Activated B cell treated with CpG ODN at 0.5 μM for 24 hours (primary cell): ENCODE measurements around the gene SRSF7. TPM values are rescaled to one million over a fixed set of nuclear protein-coding genes. Genes with fewer than 3 reads are reported as not detected.
"Not testable (repeated sequence)": the region's sequence is repeated elsewhere in the genome, so short reads cannot be mapped to it uniquely, and the experiment has no call there.

Experiments
- ATAC-seq: fragments of 200-7000 bp; cut with Tn5 transposase; one replicate; pipeline ENCODE4 v1.10.0; 2021; ENCODE audit warnings: low read depth, mild to moderate bottlenecking, moderate library complexity
- CTCF ChIA-PET: fragments of 350-600 bp; sonication (Branson Sonifier 250); formaldehyde crosslinking; loops from one replicate; lab custom pipeline; 2021; ENCODE audit warnings: antibody characterized with exemption; lab: Charles Lee
- POLR2A ChIA-PET: fragments of 350-600 bp; sonication (Branson Sonifier 250); formaldehyde crosslinking; loops from one replicate; lab custom pipeline; 2021; ENCODE audit warnings: antibody characterized with exemption; lab: Charles Lee
- DNase-seq: peaks from one replicate; pipeline ENCODE4 v3.0.0; 2022
- H3K27ac Mint-ChIP-seq: one replicate; pipeline ENCODE4 v1.8.0; 2020; ENCODE audit warnings: mixed read lengths
- H3K27me3 Mint-ChIP-seq: one replicate; pipeline ENCODE4 v1.8.0; 2021; ENCODE audit warnings: mixed read lengths
- H3K36me3 Mint-ChIP-seq: one replicate; pipeline ENCODE4 v1.8.0; 2021; ENCODE audit warnings: low read depth, mixed read lengths
- H3K4me1 Mint-ChIP-seq: one replicate; pipeline ENCODE4 v1.8.0; 2021; ENCODE audit warnings: mixed read lengths
- H3K4me3 Mint-ChIP-seq: one replicate; pipeline ENCODE4 v1.8.0; 2020; ENCODE audit warnings: mild to moderate bottlenecking, mixed read lengths
- H3K9me3 Mint-ChIP-seq: one replicate; pipeline ENCODE4 v1.8.0; 2020; ENCODE audit warnings: mixed read lengths
- CTCF ChIP-seq: fragments of 200-600 bp; IDR thresholded peaks from one replicate; pipeline ENCODE4 v1.8.0; 2022; ENCODE audit warnings: antibody characterized with exemption, mild to moderate bottlenecking
- intact Hi-C: fragments of 100-400 bp; cut with micrococcal nuclease; formaldehyde crosslinking; loops from one replicate; pipeline ENCODE4 v1.15.1; 2024
- total RNA-seq: library from RNA; stranded (reverse); gene quantifications from 2 replicates; pipeline ENCODE4 v1.2.3, GENCODE V29; 2022

Gene SRSF7
- total RNA-seq, 1 donor from 2014 or later: 247 TPM

GRCh38 chr2:38739524-38739923 is 11.6 kb downstream of the SRSF7 start:
- Mint-ChIP-seq H3K4me1 (peaks cover 16% of the 10 kb centered on the region), H3K4me3 (no peak overlapping the region), H3K9me3 (no peaks in the 10 kb centered on the region), H3K27me3 (no peaks in the 10 kb centered on the region), H3K36me3 (peaks cover 78% of the 10 kb centered on the region), H3K27ac (no peak overlapping the region)
- no peak for ATAC-seq
- ChIA-PET POLR2A (no interaction called here), CTCF (interaction anchor here (1.0 to 9.0 kb wide), 2 partner anchors 157 to 202 kb away, joined by 3 to 75 read pairs; no protein-coding TSS in a partner anchor)
- no peak for TF ChIP-seq CTCF
- intact Hi-C loops: no loop called here
- no peak for DNase-seq

DNA sequence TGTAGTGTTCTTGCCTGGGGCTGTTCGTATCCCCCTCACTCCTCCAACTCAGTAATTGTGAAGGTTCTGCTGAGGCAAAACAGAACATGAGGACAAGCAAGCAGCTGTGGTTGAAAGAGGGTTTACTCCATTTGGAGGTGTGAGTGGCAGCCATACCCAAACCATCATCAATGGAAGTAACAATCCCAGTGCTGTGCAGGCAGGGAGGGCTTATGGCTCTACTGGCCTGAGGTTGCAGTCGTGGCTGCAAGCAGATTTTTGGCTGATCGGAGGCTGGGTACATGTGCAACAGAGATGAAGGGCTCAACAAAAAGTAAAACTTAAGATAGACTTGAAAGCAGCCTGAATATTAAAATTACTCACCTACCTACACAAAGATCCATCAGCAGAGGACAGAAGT is 13.2 kb downstream of the SRSF7 start:
- CTCF ChIA-PET: interaction anchor here (9.0 kb wide), 1 partner anchor 155 kb away, joined by 75 read pairs; no protein-coding TSS in a partner anchor
- no peak for ATAC-seq
- POLR2A ChIA-PET: interaction anchor here (0.6 kb wide), 1 partner anchor 16 kb away, joined by 4 read pairs; no protein-coding TSS in a partner anchor
- Mint-ChIP-seq H3K4me3 (no peak overlapping the region), H3K36me3 (peaks cover 74% of the 10 kb centered on the region), H3K4me1 (peaks cover 12% of the 10 kb centered on the region), H3K27me3 (no peaks in the 10 kb centered on the region), H3K9me3 (no peaks in the 10 kb centered on the region), H3K27ac (no peak overlapping the region)
- intact Hi-C loops: no loop called here
- no peak for DNase-seq
- TF ChIP-seq CTCF: no peak

DNA sequence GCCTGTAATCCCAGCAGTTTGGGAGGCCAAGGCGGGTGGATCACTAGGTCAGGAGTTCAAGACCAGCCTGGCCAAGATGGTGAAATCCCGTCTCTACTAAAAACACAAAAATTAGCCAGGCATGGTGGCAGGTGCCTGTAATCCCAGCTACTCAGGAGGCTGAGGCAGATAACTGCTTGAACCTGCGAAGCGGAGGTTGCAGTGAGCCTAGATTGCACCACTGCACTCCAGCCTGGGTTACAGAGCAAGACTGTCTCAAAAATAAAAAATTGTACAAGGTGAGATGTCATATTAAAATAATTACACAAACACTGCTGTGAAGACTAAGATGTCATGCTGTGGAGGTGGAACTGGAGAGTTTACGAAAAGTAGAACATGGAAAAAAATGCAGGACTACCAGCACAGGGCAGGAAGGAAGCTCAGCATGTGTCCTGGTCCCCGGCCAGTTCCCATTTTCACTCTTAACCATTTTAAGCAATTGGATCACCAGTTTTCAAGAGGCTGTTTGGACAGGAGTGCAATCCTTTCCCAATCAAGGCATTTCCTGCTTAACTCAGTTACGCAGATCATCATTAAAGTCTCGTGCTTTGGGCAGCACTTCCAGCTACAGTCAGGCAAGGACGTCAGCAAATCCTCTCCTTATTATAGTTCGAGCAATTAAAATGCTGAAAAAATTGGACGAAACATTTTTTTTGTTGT is 14.0 kb downstream of the SRSF7 start:
- not testable (repeated sequence) for DNase-seq

GRCh38 chr2:38735999-38736320 is 15.2 kb downstream of the SRSF7 start:
- Mint-ChIP-seq H3K4me1 (peaks cover 10% of the 10 kb centered on the region), H3K4me3 (no peak overlapping the region), H3K9me3 (no peaks in the 10 kb centered on the region), H3K27me3 (no peaks in the 10 kb centered on the region), H3K27ac (no peak overlapping the region), H3K36me3 (peaks cover 69% of the 10 kb centered on the region)
- no peak for DNase-seq
- POLR2A ChIA-PET: interaction anchor here (3.0 kb wide), 1 partner anchor 15 kb away, joined by 14 read pairs; the partner anchor contains the start of gene SRSF7
- TF ChIP-seq CTCF: no peak
- CTCF ChIA-PET: interaction anchor here (0.7 kb wide), 1 partner anchor 528 kb away, joined by 3 read pairs; no protein-coding TSS in a partner anchor
- intact Hi-C loops: no loop called here
- ATAC-seq: no peak

More for the DNA sequence above, 14.0 kb downstream of the SRSF7 start:
- Mint-ChIP-seq H3K36me3 (peaks cover 71% of the 10 kb centered on the region), H3K4me1 (peaks cover 11% of the 10 kb centered on the region)
- ATAC-seq, POLR2A ChIA-PET, H3K27me3 Mint-ChIP-seq, H3K27ac Mint-ChIP-seq, H3K4me3 Mint-ChIP-seq, intact Hi-C loops, H3K9me3 Mint-ChIP-seq: not testable (repeated sequence)
- CTCF ChIA-PET: interaction anchor here (9.0 kb wide), 1 partner anchor 154 kb away, joined by 75 read pairs; no protein-coding TSS in a partner anchor

DNA sequence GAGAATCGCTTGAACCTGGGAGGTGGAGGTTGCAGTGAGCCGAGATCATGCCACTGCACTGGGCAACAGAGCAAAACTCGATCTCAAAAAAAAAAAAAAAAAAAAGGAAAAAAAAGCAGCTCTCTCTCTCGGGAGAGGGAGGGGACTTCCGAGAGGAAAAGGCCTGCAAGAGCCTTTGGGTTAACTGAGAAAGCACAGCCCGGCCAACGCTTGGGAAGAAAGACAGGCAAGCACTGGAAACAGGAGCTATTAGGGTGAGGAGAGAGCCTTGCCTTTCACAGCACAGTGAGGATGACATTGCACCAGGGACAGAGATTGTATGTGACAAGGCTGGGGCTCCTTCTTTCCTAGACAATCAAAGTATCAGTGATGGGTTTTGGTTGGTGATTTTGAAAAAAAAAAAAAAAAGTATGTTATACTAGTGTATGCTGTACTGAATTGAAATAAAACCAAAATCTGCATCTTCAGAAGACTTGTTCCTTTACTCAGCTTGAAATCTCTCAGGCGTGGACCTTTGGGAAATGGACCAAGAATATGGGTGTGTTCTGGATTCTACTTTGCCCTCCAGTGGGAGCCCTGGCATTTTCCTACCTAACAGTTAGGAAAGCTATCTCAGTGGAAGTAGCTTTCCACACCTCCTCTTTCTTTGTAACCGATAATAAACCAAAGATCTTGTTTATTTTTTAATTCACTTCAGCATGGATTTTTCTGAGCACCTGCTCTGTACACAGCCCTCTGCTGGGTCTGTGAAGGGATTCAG is 16.7 kb downstream of the SRSF7 start:
- no peak for TF ChIP-seq CTCF
- H3K27me3 Mint-ChIP-seq: no peaks in the 10 kb centered on the region
- H3K27ac Mint-ChIP-seq: no peak overlapping the region
- no peak for DNase-seq
- POLR2A ChIA-PET: interaction anchor here (0.6 to 3.0 kb wide), 2 partner anchors 9 to 17 kb away, joined by 3 to 14 read pairs; partner anchors contain the start of gene SRSF7
- peaks cover 2% of the 10 kb centered on the region for H3K4me1 Mint-ChIP-seq
- intact Hi-C loops: no loop called here
- CTCF ChIA-PET: no interaction called here
- peaks cover 73% of the 10 kb centered on the region for H3K36me3 Mint-ChIP-seq
- no peak for ATAC-seq
- no peaks in the 10 kb centered on the region for H3K9me3 Mint-ChIP-seq
- no peak overlapping the region for H3K4me3 Mint-ChIP-seq
